HG02798 (cell line): ENCODE results near the gene DCC.

ENCODE experiments used
- ATAC-seq: cut with Tn5 transposase; IDR thresholded peaks from one replicate; pipeline ENCODE4 v1.9.1; 2021; ENCODE audit warnings: mild to moderate bottlenecking; ENCODE audit not compliant: unreplicated experiment, poor library complexity

DCC gene

GRCh38 chr18:52572036-52573000 lies 232.3 kb downstream of the DCC start:
- no peak for ATAC-seq

- no peak for ATAC-seq
Observed at GRCh38 chr18:52577795-52578194, 237.8 kb downstream of the DCC start.

GRCh38 chr18:52582061-52582460 lies 242.1 kb downstream of the DCC start:
- no peak for ATAC-seq

- ATAC-seq, result no peak
Observed at GRCh38 chr18:52582516-52582915, 242.5 kb downstream of the DCC start.

GRCh38 chr18:52588931-52589330 lies 248.9 kb downstream of the DCC start:
- ATAC-seq, result no peak

GRCh38 chr18:52596748-52597435 lies 256.9 kb downstream of the DCC start:
- no peak for ATAC-seq

- ATAC-seq, result no peak
Observed at GRCh38 chr18:52598921-52599320, 258.9 kb downstream of the DCC start.

- ATAC-seq, result no peak
Observed at GRCh38 chr18:52602820-52603219, 262.8 kb downstream of the DCC start.

GRCh38 chr18:52605345-52605744 lies 265.3 kb downstream of the DCC start:
- no peak for ATAC-seq

GRCh38 chr18:52607985-52608384 lies 268.0 kb downstream of the DCC start:
- ATAC-seq, result no peak

GRCh38 chr18:52610451-52611115 lies 270.6 kb downstream of the DCC start:
- ATAC-seq, result no peak

GRCh38 chr18:52612406-52612805 lies 272.4 kb downstream of the DCC start:
- no peak for ATAC-seq

GRCh38 chr18:52615321-52615720 lies 275.3 kb downstream of the DCC start:
- no peak for ATAC-seq

- ATAC-seq, result peak; percentile 81
Observed at GRCh38 chr18:52615943-52616342, 275.9 kb downstream of the DCC start.

- ATAC-seq, result no peak
Observed at GRCh38 chr18:52617931-52618330, 277.9 kb downstream of the DCC start.

- no peak for ATAC-seq
Observed at GRCh38 chr18:52620926-52621439, 281.0 kb downstream of the DCC start.

GRCh38 chr18:52624702-52625101 lies 284.7 kb downstream of the DCC start:
- no peak for ATAC-seq

GRCh38 chr18:52636536-52636935 lies 296.5 kb downstream of the DCC start:
- ATAC-seq, result no peak

- no peak for ATAC-seq
Observed at GRCh38 chr18:52648201-52648600, 308.2 kb downstream of the DCC start.

- no peak for ATAC-seq
Observed at GRCh38 chr18:52652391-52652790, 312.4 kb downstream of the DCC start.
